Frontal cortex (tissue), 4 donors: ENCODE results near the gene MSN. TPM values are rescaled to one million over a fixed set of nuclear protein-coding genes. Genes with fewer than 3 reads are reported as not detected.
"Not testable (repeated sequence)": the region's sequence is repeated elsewhere in the genome, so short reads cannot be mapped to it uniquely, and the experiment has no call there.

Source experiments
- DNase-seq, 2 donors: peaks; one replicate each; pipeline ENCODE4 v3.0.0; 2012; ENCODE audit warnings: low spot score in 2 of 2
- FAIRE-seq: peaks from 2 replicates; lab custom pipeline; 2012; peaks lifted over from hg19 to GRCh38; lab: Jason Lieb, UNC
- total RNA-seq: library from RNA; depleted of rRNA; stranded (reverse); fragments of >200 nt; gene quantifications from one replicate; pipeline ENCODE4 v1.2.3, GENCODE V29; 2014
- donor health status: control.
- donor health status: control.
- donor health status: control.

The MSN gene
- total RNA-seq: 17.9 TPM

DNA sequence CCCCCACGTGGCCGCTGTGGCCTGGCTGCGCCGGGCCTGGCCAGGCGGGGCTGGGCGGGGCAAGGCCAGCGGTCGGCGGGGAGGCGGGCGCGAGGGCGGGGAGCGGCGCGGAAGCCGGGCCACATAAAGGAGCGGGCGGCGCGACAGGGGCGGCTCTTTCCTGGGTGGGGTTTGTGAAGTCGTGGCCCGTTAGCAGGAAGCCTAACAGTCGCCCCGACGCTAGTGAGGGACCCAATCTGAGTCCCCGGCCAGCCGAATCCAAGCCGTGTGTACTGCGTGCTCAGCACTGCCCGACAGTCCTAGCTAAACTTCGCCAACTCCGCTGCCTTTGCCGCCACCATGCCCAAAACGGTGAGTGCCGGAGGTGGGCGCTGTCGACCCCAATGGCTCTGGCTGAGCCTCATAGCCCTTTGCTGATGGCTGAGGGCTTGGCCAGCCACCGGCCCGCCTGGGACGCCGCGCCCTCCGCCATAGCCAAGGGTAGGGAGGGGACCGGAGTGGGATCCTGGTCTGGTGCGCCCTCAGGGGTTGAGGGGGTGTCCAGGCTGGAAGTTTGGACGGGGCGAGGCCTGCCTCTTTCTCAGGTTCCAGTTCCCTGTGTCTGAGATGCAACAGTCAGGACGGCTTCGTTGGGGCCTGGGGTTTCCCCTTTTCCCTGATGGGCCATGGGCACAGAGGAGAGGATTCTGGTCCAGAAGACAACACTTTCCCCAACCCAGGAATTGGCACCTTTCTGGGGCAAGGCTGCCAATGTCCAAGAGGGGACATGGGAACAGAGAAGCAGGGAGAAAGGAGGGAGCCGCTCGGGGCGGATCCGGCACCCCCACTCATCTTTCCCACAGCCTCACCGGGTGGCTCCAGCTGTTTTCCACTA, at the start of gene MSN:
MSN (plus strand) TSS at position 152 of the 874 bp plus-strand sequence; CDS start at position 340, 188 bp downstream.
- peak; percentile 42 to 56 for DNase-seq
- no peak for FAIRE-seq

GRCh38 chrX:65620096-65620705, 47.3 kb upstream of the MSN start:
- FAIRE-seq, DNase-seq: not testable (repeated sequence)

- FAIRE-seq: no peak
- DNase-seq: no peak
Measured at GRCh38 chrX:65630771-65631170, 36.7 kb upstream of the MSN start.

DNA sequence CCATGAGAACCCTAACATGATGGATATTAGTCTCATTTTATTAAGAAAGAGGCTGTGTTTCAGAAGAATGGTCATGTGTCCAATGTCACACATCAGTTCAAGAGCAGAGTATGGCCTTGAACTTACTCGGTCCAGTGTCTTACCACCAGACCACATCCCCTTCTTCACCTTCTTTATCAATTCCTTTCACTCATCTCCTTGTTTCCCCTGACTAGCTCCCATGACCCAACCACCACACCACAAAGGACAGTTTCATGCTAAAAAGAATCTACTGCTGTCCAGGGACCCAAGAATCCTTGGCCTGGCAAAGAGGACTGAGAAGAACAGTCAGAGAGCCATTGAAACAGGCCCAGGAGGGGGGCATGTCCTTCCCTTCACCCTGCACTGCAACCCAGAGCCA, 33.6 kb upstream of the MSN start:
- DNase-seq: no peak
- no peak for FAIRE-seq

- no peak for DNase-seq
- FAIRE-seq: no peak
Measured at GRCh38 chrX:65634732-65635131, 32.7 kb upstream of the MSN start.

DNA sequence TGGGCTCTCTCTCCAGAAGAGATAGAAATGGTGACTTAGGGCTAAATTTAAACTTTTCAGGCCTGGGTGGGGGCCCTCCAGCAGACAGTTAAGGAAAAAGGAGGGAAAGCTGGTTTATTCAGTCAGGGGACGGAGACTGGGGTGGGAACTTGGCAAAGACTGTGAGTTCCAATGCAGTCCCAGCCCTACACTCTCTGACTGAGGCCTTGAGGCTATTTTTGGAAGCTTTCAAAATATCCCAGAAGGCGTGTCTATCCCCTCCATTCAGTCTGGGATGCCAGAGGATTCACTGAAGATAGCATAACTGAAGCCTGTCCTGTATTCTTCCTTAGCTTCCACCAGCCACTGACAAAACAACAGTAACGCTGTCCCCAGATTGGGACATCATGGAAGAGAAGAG, 32.1 kb upstream of the MSN start:
- FAIRE-seq: no peak
- no peak for DNase-seq

GRCh38 chrX:65635822-65636221, 31.6 kb upstream of the MSN start:
- DNase-seq (no peak), FAIRE-seq (no peak)

- FAIRE-seq: not testable (repeated sequence)
Measured at GRCh38 chrX:65636261-65636660, 31.2 kb upstream of the MSN start.

DNA sequence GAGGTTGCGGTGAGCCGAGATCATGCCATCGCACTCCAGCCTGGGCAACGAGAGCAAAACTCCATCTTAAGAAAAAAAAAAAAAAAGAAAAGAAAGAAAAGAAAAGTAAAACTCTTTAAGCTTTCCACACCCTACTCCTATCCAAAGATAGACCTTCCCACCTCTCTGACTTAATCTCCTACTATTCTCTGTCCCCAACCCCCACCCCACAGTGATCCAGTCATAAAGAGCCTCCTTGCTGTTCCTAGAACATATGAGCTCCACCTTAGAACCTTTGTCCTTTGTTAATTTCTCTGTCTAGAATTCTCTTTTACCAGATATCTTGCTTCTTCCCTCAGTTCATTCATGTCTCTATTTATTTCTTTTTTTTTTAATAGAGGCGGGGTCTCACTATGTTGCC, 30.1 kb upstream of the MSN start:
- no peak for DNase-seq
- no peak for FAIRE-seq

More at GRCh38 chrX:65636261-65636660, 31.2 kb upstream of the MSN start:
- not testable (repeated sequence) for DNase-seq

DNA sequence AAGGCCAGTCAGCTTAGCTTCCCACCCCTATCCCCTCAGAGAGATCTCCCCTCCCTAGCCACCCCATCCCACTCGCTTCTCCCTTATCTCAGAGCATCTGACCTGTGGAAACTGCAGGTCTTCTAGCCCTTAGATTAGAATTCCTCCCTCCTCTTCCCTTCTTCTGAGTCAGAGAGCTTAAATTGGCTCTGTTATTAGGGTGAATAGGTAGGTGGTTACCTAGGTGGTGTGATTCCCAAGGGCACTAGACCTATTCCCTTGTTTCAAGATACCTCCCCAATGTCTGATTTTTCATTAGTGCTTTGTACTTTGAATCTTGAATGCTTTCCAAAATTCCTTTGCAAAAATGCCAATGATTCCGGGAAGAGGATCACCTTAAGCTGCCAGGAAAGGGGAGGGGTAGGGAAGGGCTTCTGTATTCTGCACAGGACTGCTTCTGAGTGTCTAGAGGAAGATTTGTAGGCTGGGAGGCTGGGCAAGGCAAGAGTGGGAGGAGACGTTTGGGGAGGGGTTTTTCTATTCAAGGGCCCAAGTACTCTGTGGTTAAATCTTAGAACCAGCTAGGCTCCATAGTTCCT, 24.5 kb upstream of the MSN start:
- DNase-seq: no peak
- no peak for FAIRE-seq

- DNase-seq (no peak), FAIRE-seq (no peak)
Measured at GRCh38 chrX:65643531-65644052, 23.9 kb upstream of the MSN start.

DNA sequence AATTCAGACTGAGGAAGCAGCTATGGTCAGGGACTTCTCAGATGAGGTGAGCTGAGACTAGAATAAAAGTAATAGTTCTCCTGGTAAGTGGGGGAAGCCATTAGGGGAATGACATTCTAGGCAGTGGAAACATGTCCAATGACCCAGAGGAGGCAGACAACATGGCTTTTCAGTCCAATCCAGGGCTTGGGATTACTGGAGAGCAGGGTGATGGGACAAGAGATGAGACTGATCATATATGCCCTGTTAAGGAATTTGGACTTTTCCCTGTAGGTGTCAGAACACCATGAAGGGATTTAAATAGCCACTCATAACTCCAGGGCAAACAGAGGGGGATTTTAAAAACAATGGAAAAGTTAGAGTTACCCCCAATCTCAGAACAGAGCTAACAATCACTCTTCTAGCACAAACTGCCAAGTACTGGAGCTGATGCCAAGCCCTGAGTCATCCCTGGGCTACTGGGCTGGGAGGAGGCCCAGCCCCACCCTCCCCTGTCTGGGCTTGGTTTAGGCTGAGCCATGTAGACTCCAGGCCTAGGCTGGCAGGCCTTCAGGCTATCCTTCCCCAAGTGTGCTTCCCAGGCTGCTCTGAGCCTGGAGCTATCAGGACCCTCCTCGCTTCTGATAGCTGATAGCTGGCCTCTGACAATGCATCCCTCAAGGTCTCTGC, 22.7 kb upstream of the MSN start:
- no peak for FAIRE-seq
- peak in 1 of 2 donors; percentile 54 for DNase-seq

DNA sequence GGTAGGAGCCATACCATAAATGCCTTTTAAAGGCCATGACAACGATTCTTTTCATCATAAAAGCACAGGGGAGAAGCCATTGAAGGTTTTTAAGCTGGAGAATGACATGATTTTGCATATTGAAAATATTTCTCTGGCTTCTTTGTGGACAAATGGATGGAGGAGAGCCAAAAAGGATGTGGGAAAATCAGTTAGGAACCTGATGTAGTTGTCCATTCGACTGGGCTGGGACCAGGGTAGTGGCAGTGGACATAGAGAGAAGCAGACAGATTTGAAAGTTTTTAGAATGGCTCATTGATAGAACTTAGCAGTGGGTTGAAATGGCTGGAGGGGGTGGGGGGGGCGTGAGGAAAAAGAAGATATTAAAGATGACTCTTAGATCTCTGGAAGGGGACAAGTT, 19.7 kb upstream of the MSN start:
- FAIRE-seq (no peak), DNase-seq (no peak)

DNA sequence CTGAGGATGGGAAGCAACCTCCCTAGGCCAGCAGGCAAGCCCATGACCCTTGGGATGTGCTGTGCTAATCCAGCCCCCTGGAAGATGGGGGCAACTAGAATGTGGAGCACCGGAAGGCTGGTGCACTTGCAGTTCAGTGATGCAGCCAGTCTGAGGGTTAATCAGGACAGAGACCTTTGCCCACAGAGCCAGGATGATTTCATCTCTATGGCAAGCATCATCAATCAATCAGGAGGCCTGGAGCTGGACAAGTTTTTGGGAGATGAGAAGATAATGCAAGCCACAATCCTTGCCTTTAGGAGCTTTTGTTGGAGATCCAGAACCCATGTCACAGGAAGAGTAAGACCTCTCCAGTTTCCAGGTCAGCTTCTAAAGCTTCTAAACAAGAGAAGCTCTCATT, 15.4 kb upstream of the MSN start:
- FAIRE-seq (no peak), DNase-seq (no peak)

- not testable (repeated sequence) for DNase-seq, FAIRE-seq
Measured at GRCh38 chrX:65657009-65657441, 10.4 kb upstream of the MSN start.

GRCh38 chrX:65657659-65658058, 9.8 kb upstream of the MSN start:
- DNase-seq: no peak
- no peak for FAIRE-seq

DNA sequence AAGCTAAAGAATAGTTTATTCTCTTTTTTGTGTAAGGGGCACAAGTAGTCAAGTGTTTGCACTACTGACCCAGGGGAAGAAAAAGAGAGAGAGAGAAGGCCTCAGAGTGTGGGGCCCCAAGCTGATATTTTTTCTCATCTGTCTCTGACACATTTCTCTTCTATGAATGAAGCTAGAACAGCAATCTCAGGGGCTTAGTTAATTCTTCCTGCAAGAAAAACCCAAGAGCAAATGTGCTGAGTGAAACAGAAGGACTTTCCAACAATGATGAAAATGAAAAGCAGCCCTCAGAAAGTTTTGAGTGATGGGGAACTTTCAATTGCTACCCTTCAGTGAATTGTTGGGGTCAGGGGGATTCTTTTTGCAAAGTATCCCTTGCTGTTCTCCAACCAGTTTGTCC, 9.2 kb upstream of the MSN start:
- DNase-seq: no peak
- no peak for FAIRE-seq

GRCh38 chrX:65667157-65667502, 324 bp upstream of the MSN start:
- DNase-seq (no peak), FAIRE-seq (no peak)

DNA sequence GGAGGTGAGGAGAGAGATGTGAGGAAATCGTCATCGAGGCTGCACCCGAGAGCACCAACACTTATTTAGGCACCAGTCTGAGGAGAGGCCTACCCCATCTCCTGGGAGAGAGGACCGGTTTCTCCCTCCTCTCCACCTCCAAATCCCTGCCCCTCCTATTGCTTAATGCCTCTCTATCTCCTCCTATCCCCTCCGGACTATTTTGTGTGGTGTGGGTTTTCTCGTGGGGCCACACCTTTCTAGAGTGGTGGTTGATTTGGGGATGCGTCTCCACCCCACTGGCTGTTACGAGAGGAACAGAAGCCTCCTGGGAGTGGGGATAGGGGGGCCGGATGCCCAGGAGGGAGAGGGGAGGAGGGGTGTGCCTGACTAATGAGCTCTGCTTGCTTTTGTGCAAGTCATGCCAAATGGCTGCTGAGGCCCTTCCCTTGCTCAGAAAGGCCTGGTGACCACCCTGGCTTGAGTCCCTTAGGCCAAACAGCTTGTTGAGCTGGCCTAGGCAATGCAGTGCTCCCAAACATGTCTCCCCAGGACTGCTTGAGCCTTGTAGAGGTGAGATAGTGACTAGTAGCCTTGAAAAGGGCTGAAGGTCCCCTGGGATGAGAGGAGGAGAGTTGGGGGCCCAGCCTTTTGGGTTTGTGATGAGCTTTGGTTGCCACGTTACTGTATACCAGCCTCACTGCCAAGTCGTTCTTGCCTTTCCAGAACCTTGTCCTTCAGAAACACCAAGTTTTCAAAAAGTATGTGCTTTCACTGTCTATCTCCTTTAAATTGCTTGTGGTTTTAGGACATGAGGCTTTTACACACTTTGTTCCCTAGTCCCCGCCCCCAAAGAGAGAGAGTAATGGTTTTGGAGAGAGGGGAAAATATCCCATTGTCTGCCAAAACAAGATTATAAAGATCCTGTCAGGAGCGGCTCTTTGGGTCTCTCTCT, 1.2 kb downstream of the MSN start:
- FAIRE-seq: no peak
- DNase-seq: peak; percentile 20 to 24
